ENCODE results near the gene MORN1. TPM values are rescaled to one million over a fixed set of nuclear protein-coding genes. Genes with fewer than 3 reads are reported as not detected.

Gene MORN1
- polyA plus RNA-seq, 1 experiment: 3.7 TPM

DNA sequence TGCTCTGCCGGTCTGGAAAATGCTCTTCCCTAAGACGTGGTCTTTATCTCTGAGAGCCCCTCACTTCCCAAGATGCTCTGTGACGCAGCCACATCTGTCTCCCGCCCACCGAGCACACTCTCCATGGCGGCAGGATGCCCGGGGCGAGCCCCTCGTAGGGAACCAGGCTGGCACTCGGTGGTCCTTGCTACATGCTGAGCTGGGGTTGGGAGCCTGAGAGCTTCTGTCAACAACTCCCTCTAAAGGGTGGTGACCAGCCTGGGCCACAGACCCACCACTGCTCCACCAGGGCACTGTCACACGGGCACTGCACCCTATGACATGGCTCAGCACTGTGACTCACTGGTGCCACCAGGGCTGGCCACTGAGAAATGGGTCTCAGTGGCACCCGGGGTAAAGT, 18.4 kb upstream of the MORN1 start:
- no peak for DNase-seq (ENCODE audit: low read depth)
- TF ChIP-seq, protein P1, sequence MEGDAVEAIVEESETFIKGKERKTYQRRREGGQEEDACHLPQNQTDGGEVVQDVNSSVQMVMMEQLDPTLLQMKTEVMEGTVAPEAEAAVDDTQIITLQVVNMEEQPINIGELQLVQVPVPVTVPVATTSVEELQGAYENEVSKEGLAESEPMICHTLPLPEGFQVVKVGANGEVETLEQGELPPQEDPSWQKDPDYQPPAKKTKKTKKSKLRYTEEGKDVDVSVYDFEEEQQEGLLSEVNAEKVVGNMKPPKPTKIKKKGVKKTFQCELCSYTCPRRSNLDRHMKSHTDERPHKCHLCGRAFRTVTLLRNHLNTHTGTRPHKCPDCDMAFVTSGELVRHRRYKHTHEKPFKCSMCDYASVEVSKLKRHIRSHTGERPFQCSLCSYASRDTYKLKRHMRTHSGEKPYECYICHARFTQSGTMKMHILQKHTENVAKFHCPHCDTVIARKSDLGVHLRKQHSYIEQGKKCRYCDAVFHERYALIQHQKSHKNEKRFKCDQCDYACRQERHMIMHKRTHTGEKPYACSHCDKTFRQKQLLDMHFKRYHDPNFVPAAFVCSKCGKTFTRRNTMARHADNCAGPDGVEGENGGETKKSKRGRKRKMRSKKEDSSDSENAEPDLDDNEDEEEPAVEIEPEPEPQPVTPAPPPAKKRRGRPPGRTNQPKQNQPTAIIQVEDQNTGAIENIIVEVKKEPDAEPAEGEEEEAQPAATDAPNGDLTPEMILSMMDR (IDR thresholded peaks at IDR 0.05; ENCODE audit: insufficient read depth, low read depth, low read length): no peak
- POLR2A ChIA-PET: interaction anchor here (0.5 kb wide), 1 partner anchor 98 kb away, joined by 4 read pairs; no protein-coding TSS in a partner anchor
- Histone ChIP-seq H3K4me3 (ENCODE audit: low read depth, low read length) (no peak overlapping the region), H3K27me3 (ENCODE audit: control insufficient read depth, insufficient read depth, low read length) (no peaks in the 10 kb centered on the region), H3K36me3 (ENCODE audit: control insufficient read depth, insufficient read depth, low read length) (peaks cover 26% of the 10 kb centered on the region)
- CTCF ChIA-PET: interaction anchor here (0.8 to 1.2 kb wide), 3 partner anchors 16 to 215 kb away, joined by 3 read pairs; partner anchors contain the start of gene FAAP20

DNA sequence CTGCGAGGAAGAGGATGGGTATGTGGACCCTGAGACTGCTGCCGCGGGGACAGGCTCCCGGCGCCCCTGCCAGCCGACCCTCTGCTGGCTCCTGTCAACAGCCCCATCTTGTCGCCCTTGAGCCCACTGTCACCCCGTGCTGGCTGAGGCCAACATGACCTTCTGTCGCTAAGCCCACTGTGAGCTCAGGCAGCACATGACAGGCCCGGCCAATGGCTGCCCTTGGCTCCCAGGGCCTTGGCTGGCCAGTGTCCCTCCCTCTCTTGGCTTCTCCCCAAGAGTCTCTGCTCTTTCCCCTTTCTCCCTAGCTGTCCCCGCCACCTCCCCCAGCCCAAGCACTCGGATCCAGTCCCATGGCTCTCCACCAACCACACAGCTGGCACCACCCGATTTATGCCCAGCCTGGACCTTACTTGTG, 17.5 kb upstream of the MORN1 start:
- DNase-seq (ENCODE audit: low read depth): no peak
- TF ChIP-seq, protein P1 (IDR thresholded peaks at IDR 0.05; ENCODE audit: insufficient read depth, low read depth, low read length): no peak
- Histone ChIP-seq H3K27me3 (ENCODE audit: control insufficient read depth, insufficient read depth, low read length) (no peaks in the 10 kb centered on the region), H3K36me3 (ENCODE audit: control insufficient read depth, insufficient read depth, low read length) (peaks cover 34% of the 10 kb centered on the region), H3K4me3 (ENCODE audit: low read depth, low read length) (no peak overlapping the region)
- ChIA-PET POLR2A (no interaction called here), CTCF (interaction anchor here (0.9 to 2.8 kb wide), 3 partner anchors 138 to 214 kb away, joined by 3 to 7 read pairs (median 3); partner anchors contain the start of gene FAAP20)

DNA sequence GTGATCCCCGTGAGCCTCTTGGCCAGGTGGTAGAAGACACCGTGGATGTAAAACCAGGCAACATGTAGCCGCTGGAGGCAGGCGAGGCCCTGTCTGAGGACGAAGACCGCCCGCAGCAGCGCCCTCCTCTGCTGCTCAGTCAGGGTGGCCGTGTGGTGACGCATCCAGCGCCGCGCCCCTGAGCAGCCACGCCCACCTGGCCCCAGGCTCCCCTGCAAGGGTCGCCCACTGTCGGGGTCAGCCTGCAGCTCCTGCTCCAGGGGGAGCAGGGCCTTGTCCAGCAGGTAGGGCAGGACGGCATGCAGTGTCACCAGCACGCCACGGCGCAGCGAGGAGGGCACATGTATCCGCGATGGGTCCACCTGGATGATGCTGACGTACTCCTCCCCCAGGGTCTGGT, 17.1 kb upstream of the MORN1 start:
- TF ChIP-seq, protein P1 (IDR thresholded peaks at IDR 0.05; ENCODE audit: insufficient read depth, low read depth, low read length): no peak
- Histone ChIP-seq H3K36me3 (ENCODE audit: control insufficient read depth, insufficient read depth, low read length) (peaks cover 34% of the 10 kb centered on the region), H3K4me3 (ENCODE audit: low read depth, low read length) (no peak overlapping the region), H3K27me3 (ENCODE audit: control insufficient read depth, insufficient read depth, low read length) (no peaks in the 10 kb centered on the region)
- ChIA-PET POLR2A (no interaction called here), CTCF (interaction anchor here (0.9 to 2.8 kb wide), 2 partner anchors 139 to 209 kb away, joined by 3 to 7 read pairs; no protein-coding TSS in a partner anchor)
- DNase-seq (ENCODE audit: low read depth): no peak

DNA sequence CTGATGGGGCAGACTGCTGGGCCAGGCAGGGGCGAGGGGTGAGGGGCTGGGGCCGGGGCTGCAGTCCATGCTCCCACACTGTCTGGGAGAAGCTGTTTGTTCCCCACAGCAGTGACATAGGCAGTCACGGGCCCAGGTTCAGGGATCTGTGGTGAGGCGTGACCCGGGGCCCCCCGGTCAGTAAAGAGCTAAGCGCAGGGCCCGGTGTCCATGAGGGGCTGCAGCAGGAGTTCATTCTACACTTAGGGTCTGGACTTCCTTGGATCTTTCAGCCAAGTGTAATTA, 16.6 kb upstream of the MORN1 start:
- H3K36me3 ChIP-seq (ENCODE audit: control insufficient read depth, insufficient read depth, low read length): peaks cover 36% of the 10 kb centered on the region
- CTCF ChIA-PET: interaction anchor here (0.9 to 2.8 kb wide), 3 partner anchors 139 to 209 kb away, joined by 3 to 7 read pairs (median 4); no protein-coding TSS in a partner anchor
- no peak overlapping the region for H3K4me3 ChIP-seq (ENCODE audit: low read depth, low read length)
- POLR2A ChIA-PET: no interaction called here
- TF ChIP-seq, protein P1 (IDR thresholded peaks at IDR 0.05; ENCODE audit: insufficient read depth, low read depth, low read length): no peak
- no peak for DNase-seq (ENCODE audit: low read depth)
- no peaks in the 10 kb centered on the region for H3K27me3 ChIP-seq (ENCODE audit: control insufficient read depth, insufficient read depth, low read length)

DNA sequence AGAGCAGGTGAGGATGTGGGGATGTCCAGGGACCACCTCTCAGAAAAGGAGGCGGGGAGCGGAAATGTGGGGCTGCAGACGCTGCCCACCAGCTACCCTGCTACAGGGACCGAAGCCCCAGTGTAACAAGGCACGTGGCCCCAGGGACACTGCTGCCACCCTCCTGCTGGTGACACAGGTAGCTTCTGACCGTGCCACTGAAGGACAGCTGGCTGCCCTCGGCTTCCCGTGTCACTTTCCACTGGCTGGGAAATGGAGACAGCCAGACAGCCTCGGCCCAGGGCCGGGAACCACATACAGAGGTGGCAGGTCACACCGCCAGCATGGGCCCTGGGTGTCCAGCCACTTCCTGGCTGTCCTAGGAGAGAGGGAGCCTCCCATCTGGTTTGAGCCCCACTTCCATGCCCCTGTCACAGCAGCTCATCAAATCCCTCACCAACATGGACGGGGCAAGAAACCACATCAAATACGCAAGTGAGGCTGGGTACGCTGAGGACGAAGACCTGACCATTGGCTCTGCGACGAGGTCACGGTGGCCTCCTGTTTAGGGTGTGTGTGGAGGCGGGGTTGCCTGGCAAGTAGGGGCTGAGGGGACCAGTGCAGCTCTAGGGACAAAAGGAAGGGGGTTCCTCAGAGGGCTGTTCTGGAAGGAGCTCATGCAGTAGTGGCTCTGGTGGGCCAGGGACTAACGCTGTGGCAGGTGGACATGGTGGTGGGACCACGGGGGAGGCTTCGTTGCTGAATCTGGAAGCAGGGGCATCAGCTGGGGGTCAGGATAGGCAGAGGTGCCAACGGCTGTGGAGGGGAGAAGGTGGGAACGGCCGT, 16.0 kb upstream of the MORN1 start:
- POLR2A ChIA-PET: no interaction called here

More for the DNA sequence above, 16.0 kb upstream of the MORN1 start:
- peaks cover 42% of the 10 kb centered on the region for H3K36me3 ChIP-seq (ENCODE audit: control insufficient read depth, insufficient read depth, low read length)
- H3K4me3 ChIP-seq (ENCODE audit: low read depth, low read length): no peak overlapping the region
- H3K27me3 ChIP-seq (ENCODE audit: control insufficient read depth, insufficient read depth, low read length): no peaks in the 10 kb centered on the region
- CTCF ChIA-PET: interaction anchor here (0.9 to 2.8 kb wide), 3 partner anchors 140 to 208 kb away, joined by 3 to 7 read pairs (median 4); no protein-coding TSS in a partner anchor
- TF ChIP-seq, protein P1 (IDR thresholded peaks at IDR 0.05; ENCODE audit: insufficient read depth, low read depth, low read length): no peak
- no peak for DNase-seq (ENCODE audit: low read depth)
